Activated CD4-positive, alpha-beta T cell treated with anti-CD3 and anti-CD28 coated beads, Interleukin-2, amount 50 U/mL, for 48 hours (primary cell): ENCODE data around the gene PHOSPHO1.
A peak's percentile ranks its signal among the peaks of the same experiment; 100 is the strongest.
"Not testable (repeated sequence)": the region's sequence is repeated elsewhere in the genome, so short reads cannot be mapped to it uniquely, and the experiment has no call there.

Experiments used
- DNase-seq, 2 experiments: peaks; one replicate each; pipeline ENCODE4 v3.0.0-alpha.2; 2020

PHOSPHO1 gene, protein sequence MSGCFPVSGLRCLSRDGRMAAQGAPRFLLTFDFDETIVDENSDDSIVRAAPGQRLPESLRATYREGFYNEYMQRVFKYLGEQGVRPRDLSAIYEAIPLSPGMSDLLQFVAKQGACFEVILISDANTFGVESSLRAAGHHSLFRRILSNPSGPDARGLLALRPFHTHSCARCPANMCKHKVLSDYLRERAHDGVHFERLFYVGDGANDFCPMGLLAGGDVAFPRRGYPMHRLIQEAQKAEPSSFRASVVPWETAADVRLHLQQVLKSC

DNA sequence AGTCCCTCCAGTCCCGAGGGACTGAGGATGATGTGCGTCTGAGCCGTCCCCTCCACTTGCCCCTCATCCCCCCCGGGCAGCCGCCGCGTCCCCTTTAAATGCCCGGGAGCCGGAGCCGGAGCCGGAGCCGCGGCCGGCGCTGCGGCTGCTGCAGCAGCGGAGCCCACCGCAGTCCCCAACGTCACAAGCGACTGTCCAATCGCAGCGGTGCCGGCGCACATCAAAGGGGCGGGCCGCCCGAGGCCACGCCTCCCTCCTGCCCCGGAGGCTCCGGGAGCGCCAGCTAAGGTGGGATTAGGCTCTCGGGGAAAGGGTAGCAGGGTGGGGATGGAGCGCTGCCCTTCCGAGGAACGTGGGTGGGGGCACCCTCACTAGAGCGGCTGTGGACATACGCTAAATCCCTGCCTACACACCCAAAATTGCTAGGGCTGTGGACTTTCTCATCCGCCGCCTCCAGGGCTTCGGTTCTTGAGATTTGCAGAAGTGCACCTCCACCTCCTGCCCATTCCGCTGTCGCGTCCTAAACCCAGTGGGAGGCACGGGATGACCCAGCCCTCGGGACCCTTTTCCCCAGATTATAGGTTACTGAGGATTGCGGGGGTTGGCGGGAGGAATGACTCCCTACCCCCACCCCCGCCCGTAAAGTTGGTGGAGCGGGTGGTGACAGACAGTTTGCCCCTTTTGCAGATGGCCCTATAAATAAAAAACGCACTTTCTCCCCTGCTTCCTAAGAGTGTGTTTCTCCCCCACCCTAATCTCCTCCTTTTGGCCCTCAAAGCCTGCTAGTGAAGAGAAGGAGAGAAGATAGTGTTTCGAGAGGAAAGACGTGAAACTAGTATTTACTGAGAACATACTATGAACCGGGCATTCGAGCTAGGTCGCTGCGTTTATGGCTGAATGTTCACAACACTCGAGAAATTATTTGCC lies at the start of gene PHOSPHO1:
PHOSPHO1 (minus strand) TSS at position 152 of the 927 bp plus-strand sequence. CDS start 4,096 bp downstream, outside the sequence.
- peak; percentile 83 to 86 for DNase-seq

- DNase-seq: no peak
Measured at GRCh38 chr17:49280061-49280460, 49.5 kb upstream of the PHOSPHO1 start.

DNA sequence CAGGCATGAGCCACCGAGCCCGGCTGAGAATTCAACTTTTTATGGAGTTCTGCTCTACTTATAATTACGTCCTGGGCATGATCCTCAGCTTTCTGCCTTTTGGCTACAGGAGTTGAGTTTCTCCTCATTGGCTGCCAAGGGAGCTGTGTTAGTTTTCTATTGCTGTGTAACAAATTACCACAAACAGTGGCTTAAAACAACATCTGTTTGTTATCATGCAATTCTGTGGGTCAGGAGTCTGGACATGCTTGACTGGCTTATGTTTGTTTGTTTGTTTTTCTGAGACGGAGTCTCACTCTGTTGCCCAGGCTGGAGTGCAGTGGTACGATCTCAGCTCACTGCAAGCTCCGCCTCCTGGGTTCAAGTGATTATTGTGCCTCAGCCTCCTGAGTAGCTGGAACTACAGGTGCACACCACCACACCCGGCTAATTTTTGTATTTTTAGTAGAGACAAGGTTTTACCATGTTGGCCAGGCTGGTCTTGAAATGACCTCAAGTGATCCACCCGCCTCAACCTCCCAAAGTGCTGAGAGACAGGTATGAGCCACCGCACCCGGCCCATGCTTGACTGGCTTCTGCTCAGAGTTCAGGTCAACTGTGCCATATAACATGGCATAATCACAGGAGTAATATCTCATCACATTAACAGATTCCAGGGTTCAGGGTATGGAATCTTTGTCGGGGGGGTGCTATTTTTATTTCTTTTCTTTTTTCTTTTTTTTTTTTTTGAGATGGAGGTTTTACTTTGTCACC lies 48.9 kb upstream of the PHOSPHO1 start:
- not testable (repeated sequence) for DNase-seq

GRCh38 chr17:49278076-49278475 lies 47.5 kb upstream of the PHOSPHO1 start:
- DNase-seq: no peak

DNA sequence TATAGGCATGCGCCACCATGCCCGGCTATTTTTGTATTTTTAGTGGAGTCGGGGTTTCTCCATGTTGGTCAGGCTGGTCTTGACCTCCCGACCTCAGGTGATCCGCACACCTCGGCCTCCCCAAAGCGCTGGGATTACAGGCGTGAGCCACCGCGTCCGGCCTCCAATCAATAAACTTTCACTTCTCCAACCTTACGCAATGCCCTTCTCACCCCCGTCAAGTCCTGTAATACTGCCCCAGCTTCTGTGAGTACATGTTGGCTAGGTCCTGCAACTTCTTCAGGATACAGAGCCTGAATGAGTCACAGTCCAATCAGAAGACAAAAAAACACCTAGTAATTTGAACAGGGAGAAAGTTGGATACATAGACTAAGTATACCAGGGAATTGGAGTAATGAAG lies 47.1 kb upstream of the PHOSPHO1 start:
- no peak for DNase-seq

DNA sequence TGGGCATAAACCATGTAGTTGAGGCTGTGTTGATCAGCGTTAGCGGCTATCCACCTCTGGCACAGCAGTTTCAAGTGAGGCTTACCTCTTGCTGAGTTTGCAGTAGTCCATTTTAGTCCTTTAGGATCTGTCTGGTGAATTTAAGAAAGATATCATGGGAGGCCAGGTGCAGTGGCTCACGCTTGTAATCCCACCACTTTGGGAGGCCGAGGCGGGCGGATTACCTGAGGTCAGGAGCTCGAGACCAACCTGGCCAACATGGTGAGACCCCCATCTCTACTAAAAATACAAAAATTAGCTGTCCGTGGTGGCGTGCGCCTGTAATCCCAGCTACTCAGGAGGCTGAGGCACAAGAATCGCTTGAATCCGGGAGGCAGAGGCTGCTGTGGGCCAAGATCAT lies 45.4 kb upstream of the PHOSPHO1 start:
- DNase-seq: not testable (repeated sequence)

DNA sequence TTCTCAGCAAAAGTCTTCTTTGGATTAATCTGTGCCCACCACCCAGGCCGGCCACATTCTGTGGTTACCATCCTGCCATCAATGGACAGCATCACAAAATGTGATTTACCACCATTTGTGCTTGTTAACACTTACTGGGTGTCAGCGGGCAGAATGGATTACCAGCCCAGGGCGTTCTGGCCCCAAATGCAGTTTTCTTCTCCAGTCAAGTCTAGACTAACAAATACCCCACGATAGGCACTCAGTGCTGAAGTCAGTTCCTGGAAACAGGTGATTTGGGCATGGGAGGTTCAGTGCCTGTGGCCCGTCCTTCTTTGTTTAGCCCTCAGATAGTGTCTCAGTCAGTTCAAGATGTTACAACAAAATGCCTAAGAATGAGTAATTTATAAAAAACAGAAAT lies 38.8 kb upstream of the PHOSPHO1 start:
- no peak for DNase-seq

DNA sequence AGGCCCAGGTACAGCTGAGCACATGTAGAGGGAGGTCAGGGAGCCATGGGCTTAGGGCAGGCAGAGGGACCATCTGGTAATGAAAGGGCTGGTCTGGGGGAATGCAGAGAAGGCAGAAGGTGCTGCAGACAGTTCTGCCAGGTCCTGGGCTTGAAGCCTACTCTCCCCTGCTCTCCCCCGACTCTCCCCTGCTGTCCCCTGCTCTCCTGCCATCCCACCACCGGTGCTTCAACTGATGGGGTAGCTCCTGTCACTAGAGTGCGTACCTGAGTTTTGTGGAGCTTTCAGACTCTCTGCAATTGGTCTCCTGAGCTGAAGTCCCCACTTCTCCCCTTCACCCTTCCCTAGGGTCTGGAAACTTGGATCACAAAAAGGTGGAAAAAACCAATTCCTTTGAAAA lies 37.3 kb upstream of the PHOSPHO1 start:
- no peak for DNase-seq

DNA sequence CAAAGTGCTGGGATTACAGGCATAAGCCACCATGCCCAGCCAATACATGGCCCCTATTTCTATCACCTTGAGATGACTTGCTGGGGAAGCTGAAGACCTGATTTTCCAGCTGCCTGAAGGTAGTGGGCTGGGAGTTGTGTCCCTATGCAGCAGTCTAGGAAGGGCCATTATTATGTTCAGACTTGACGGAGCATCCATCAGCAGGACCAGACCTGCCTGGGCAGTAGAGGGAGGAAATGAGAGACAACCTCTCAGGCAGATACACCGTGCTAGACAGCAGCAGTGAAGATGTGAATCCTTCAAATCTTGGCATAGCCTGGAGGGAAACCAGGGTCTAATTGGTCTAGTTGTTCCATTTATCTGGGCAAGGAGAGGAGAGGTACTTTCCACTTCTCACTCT lies 35.6 kb upstream of the PHOSPHO1 start:
- DNase-seq: no peak

DNA sequence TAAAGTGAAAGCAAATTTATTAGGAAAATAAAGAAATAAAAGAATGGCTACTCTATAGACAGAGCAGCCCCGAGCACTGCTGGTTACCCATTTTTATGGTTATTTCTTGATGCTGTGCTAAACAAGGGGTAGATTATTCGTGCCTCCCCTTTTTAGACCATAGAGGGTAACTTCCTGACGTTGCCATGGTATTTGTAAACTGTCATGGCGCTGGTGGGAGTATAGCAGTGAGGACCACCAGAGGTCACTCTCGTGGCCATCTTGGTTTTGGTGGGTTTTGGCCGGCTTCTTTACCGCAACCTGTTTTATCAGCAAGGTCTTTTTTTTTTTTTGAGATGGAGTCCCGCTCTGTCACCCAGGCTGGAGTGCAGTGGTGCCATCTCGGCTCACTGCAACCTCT lies 31.0 kb upstream of the PHOSPHO1 start:
- DNase-seq: not testable (repeated sequence)

DNA sequence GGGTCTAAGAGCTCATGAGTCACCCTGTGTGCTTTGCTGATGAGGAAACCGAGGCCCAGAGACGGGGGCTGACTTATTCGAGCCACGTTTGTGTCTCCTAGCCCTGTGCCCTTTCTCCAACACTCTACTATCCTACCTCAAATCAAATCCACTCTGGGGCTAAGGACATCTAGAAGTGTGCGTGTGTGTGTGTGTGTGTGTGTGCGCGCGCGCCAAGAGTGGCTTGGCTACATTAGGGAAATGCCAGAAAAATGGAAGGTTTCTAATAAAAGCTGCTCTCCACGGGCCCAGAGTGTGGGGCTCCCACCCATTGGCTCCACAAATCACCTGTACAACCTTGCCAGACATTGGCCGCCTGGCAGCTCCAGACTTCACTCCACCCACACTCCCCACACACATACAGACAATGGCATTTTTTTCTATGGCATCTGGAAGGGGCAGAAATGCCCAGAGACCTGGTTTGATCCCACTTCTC lies 30.3 kb upstream of the PHOSPHO1 start:
- no peak for DNase-seq

DNA sequence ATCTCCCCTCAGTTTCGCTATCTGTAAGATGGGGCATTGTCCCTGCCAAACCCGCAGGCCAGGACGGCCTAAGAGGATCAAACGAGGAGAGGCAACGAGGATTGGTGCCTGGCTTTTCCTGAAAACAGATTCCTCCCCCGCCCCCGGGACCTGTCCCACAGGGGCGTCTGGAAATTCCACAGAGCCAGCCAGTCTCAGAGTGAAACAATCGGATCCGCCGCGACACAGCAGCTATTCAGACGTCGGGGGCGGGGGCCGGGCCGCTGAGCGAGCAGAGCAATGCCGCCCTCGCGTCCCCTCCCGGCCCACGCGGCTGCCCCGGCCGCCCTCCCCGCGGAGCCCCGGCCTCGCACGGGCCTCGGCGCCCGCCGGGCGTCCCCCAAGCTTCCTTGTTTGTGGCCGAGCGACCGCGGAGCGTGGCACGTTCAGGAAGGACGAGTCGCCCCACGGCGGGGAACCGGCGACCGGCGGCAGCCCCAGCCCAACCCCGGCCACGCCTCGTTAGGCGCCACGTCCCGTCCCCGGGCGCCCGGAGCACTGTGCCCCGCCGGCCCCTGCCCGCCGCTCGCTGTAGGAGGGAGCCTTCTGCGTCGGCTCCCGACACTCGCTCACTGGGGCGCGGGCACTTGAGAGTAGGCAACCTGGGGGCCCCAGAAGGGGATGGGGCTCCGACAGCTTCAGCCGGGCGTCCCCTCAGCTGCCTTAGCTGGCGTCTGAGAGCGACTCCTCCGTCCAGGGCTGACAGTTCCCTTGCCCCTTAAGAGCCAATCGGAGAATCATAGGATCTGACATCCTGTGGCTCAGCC lies 29.6 kb upstream of the PHOSPHO1 start:
- peak; percentile 59 to 68 for DNase-seq

DNA sequence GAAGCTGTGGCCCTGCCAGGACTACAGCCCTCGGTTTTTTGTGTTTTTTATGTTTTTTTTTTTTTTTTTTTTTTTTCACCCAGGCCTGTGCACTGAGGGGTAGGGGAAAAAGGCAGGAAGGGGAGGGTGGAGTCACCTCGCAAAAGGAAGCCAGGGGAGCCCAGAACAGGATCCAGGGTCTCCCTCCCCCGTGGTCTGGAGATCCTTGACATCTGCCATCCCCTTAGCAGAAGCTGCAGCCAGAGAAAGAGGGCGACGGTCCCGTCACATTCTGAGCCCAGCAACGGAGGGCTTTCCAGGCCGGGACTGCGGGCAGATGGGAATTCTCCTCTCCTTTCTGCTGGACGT lies 29.1 kb upstream of the PHOSPHO1 start:
- no peak for DNase-seq

DNA sequence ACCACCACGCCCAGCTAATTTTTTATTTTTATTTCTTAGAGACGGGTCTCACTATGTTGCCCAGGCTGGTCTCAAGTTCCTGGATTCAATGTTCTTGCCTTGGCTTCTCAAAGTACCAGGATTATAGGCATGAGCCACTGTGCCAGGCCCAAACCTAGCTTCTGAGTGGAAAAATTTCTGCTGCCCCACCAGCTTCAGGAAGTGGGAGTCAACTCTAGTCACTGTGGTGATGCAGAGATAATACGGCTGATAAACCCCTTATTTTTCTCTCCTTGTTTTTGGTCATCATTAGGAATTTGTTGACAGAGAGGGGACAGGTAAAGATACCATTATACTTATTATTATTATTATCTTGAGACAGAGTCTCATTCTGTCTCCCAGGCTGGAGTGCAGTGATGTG lies 27.8 kb upstream of the PHOSPHO1 start:
- DNase-seq: no peak

DNA sequence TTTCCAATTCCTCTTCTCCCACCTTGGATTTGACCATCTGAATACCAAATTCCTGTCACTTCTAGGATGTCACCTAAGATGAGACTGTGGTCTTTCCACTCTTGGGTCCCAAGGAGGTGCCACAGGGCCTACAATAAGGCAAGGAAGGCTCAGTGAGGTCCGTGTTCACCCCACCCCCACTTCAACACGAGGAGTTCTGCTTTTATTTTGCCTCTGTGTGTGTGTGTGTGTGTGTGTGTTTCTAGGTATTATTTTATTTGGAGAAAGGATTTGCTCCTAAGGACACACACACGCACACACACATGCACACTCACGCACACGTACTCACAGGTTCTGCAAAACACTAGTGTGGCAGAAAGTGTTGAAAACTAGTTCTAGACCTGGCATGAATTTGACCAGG lies 24.5 kb upstream of the PHOSPHO1 start:
- no peak for DNase-seq

GRCh38 chr17:49254066-49254465 lies 23.5 kb upstream of the PHOSPHO1 start:
- no peak for DNase-seq

DNA sequence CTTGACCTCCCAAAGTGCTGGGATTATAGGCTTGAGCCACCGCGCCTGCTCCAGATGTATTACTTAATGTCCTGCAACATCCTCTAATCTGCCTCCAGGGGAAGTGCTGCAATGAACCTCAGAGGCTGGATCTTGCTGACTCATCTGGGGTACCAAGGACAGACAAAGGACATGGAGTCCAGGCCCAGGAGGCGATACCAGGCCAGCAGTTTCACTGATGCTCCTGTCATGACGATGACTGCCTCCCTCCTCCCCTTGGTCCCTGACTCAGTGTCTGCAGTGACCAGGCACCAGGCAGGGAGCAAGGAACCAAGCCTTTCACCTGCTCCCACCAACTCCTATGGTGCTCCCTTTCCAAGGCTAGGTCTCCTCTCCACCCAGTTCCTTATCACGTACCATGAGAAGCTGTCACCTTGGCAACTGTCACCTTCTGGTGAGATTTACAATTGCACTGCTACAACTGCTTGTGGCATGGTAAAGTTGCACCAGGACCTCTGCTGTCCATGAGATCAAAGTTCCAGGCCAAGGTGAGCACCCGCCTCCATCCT lies 21.6 kb upstream of the PHOSPHO1 start:
- no peak for DNase-seq

- no peak for DNase-seq
Measured at GRCh38 chr17:49249890-49250522, 19.4 kb upstream of the PHOSPHO1 start.

DNA sequence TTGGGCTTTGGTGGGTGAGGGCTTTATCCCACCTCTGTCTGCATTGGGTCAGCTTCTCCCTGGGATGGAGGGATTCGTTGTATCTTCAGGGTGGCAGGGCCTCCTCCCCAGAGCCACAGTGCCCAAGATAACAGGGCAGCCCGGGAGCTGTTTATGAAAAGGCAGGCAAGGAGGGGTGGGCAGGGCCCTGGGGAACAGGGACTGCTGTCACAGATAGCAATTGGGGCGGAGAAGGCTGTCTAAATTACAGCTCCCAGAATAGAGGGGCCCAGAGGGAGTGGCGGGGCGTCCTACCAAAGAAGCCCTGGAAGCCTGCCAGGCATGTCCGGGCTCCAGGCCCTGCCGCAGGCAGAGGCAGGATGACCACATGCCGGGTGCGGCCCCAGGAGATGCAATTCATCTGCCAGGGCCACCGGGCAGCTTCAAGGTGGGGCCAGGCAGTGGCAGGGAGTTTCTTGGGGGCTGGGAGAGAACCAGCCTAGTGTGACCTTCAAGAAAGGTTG lies 18.8 kb upstream of the PHOSPHO1 start:
- DNase-seq: no peak

GRCh38 chr17:49247944-49248343 lies 17.4 kb upstream of the PHOSPHO1 start:
- DNase-seq: no peak

GRCh38 chr17:49244839-49245238 lies 14.3 kb upstream of the PHOSPHO1 start:
- DNase-seq: no peak
